ENCODE data around the gene ITPR1. TPM values are rescaled to one million over a fixed set of nuclear protein-coding genes. Genes with fewer than 3 reads are reported as not detected.
"Not testable (repeated sequence)": the region's sequence is repeated elsewhere in the genome, so short reads cannot be mapped to it uniquely, and the experiment has no call there.

Gene ITPR1
- total RNA-seq, 1 donor from 2014 or later = 91.7 TPM

GRCh38 chr3:4597208-4597985 lies 104.2 kb downstream of the ITPR1 start:
- H3K27ac ChIP-seq = no peak overlapping the region
- no peak overlapping the region for H3K4me3 ChIP-seq
- ATAC-seq (no peak), DNase-seq (no peak)
- H3K27me3 ChIP-seq = no peaks in the 10 kb centered on the region
- no peak for TF ChIP-seq CTCF (IDR thresholded peaks at IDR 0.05)
- H3K9me3 ChIP-seq = no peaks in the 10 kb centered on the region
- H3K36me3 ChIP-seq = no peaks in the 10 kb centered on the region
- intact Hi-C loops (cut with DNase I) = no loop called here
- no peaks in the 10 kb centered on the region for H3K4me1 ChIP-seq

- intact Hi-C loops (cut with DNase I); H3K4me1 ChIP-seq; H3K9me3 ChIP-seq; H3K27ac ChIP-seq; H3K36me3 ChIP-seq; H3K27me3 ChIP-seq; DNase-seq; H3K4me3 ChIP-seq; ATAC-seq: not testable (repeated sequence)
These were observed 105.1 kb downstream of the ITPR1 start for GRCh38 chr3:4598232-4598631.

- Histone ChIP-seq H3K4me3 (no peak overlapping the region), H3K4me1 (no peaks in the 10 kb centered on the region), H3K36me3 (no peaks in the 10 kb centered on the region), H3K9me3 (no peaks in the 10 kb centered on the region), H3K27me3 (no peaks in the 10 kb centered on the region), H3K27ac (no peak overlapping the region)
- intact Hi-C loops (cut with DNase I) = no loop called here
- no peak for TF ChIP-seq CTCF (IDR thresholded peaks at IDR 0.05)
- no peak for DNase-seq
- no peak for ATAC-seq
These were observed 106.5 kb downstream of the ITPR1 start for GRCh38 chr3:4599612-4600011.

- no peaks in the 10 kb centered on the region for H3K27me3 ChIP-seq
- no peaks in the 10 kb centered on the region for H3K4me1 ChIP-seq
- ATAC-seq (no peak), DNase-seq (no peak)
- no peak overlapping the region for H3K27ac ChIP-seq
- no peak overlapping the region for H3K4me3 ChIP-seq
- no peak for TF ChIP-seq CTCF (IDR thresholded peaks at IDR 0.05)
- no peaks in the 10 kb centered on the region for H3K36me3 ChIP-seq
- H3K9me3 ChIP-seq = no peaks in the 10 kb centered on the region
- intact Hi-C loops (cut with DNase I) = no loop called here
These were observed 107.3 kb downstream of the ITPR1 start for GRCh38 chr3:4600493-4600892.

GRCh38 chr3:4601892-4602291 lies 108.7 kb downstream of the ITPR1 start:
- H3K4me1 ChIP-seq = peaks cover 2% of the 10 kb centered on the region
- no peak overlapping the region for H3K27ac ChIP-seq
- no peak for TF ChIP-seq CTCF (IDR thresholded peaks at IDR 0.05)
- no peaks in the 10 kb centered on the region for H3K9me3 ChIP-seq
- no peaks in the 10 kb centered on the region for H3K27me3 ChIP-seq
- intact Hi-C loops (cut with DNase I) = no loop called here
- ATAC-seq (no peak), DNase-seq (no peak)
- H3K4me3 ChIP-seq = no peak overlapping the region
- H3K36me3 ChIP-seq = no peaks in the 10 kb centered on the region

- Histone ChIP-seq H3K9me3 (no peaks in the 10 kb centered on the region), H3K4me3 (no peak overlapping the region), H3K27ac (no peak overlapping the region), H3K27me3 (no peaks in the 10 kb centered on the region), H3K4me1 (peaks cover 6% of the 10 kb centered on the region), H3K36me3 (no peaks in the 10 kb centered on the region)
- intact Hi-C loops (cut with DNase I) = no loop called here
- ATAC-seq (no peak), DNase-seq (no peak)
- TF ChIP-seq CTCF (IDR thresholded peaks at IDR 0.05) = no peak
These were observed 111.5 kb downstream of the ITPR1 start for GRCh38 chr3:4604693-4605092.
